PC-9 (cell line): ENCODE data around the gene PRICKLE2.

Experiments
- CTCF ChIP-seq: fragments of 200-600 bp; sonication (generic); conservative IDR thresholded peaks from 2 replicates; pipeline ENCODE4 v1.6.1; 2017; ENCODE audit warnings: mixed run types, antibody characterized with exemption, mild to moderate bottlenecking, moderate library complexity
- EZH2 ChIP-seq: fragments of 200-600 bp; sonication (generic); IDR thresholded peaks from 2 replicates; pipeline ENCODE4 v1.8.0; 2017; ENCODE audit warnings: antibody characterized with exemption, low read depth

DNA sequence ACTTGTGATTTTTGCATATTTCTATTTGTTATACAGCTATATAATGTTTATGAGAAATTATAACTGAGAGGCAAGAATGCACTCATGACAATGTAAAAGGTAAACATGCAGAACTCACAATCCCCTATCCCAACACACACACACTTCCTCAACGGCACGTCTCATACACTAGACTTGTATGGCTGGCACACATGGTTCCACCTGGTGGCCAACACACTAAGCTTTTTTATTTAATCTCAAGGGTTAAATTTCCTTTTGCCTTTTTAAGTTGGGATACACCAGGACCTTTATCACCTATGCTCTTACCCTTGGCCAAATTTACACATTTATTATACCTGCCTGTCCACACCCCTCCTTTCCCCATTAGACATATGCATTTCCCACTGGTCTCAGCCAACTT, 113.4 kb downstream of the PRICKLE2 start:
- no peak for TF ChIP-seq CTCF
- TF ChIP-seq EZH2 = no peak
